ENCODE measurements around the gene TMTC2. TPM values are rescaled to one million over a fixed set of nuclear protein-coding genes. Genes with fewer than 3 reads are reported as not detected.

The TMTC2 gene
- total RNA-seq, 1 donor from 2014 or later, result 99.3 TPM

DNA sequence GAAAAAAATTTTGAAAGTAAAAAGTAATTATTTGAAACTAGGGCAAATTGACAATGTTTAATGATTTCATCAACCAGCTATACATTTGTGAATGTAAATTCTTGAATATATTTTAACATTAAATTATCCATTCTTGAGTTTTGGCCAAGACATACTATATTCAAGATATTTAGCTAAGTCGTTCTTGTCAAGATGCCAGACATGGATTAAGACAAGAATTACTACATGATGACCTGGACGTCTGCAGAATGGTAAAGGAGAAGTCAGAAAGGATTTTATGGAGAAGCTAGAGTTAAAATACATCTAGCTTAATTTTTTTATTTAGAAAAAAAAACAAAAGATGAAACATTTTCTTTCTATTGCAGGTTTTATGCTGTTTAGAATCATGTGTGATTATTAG lies 255.8 kb downstream of the TMTC2 start:
- no peak for DNase-seq
- TF ChIP-seq, protein P1, sequence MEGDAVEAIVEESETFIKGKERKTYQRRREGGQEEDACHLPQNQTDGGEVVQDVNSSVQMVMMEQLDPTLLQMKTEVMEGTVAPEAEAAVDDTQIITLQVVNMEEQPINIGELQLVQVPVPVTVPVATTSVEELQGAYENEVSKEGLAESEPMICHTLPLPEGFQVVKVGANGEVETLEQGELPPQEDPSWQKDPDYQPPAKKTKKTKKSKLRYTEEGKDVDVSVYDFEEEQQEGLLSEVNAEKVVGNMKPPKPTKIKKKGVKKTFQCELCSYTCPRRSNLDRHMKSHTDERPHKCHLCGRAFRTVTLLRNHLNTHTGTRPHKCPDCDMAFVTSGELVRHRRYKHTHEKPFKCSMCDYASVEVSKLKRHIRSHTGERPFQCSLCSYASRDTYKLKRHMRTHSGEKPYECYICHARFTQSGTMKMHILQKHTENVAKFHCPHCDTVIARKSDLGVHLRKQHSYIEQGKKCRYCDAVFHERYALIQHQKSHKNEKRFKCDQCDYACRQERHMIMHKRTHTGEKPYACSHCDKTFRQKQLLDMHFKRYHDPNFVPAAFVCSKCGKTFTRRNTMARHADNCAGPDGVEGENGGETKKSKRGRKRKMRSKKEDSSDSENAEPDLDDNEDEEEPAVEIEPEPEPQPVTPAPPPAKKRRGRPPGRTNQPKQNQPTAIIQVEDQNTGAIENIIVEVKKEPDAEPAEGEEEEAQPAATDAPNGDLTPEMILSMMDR (IDR thresholded peaks at IDR 0.05; ENCODE audit: partially characterized antibody, unreplicated experiment), result no peak
- Mint-ChIP-seq H3K36me3 (ENCODE audit: unreplicated experiment) (no peaks in the 10 kb centered on the region), H3K9me3 (ENCODE audit: unreplicated experiment) (peaks cover 3% of the 10 kb centered on the region), H3K27me3 (ENCODE audit: unreplicated experiment) (peaks cover 2% of the 10 kb centered on the region), H3K27ac (ENCODE audit: unreplicated experiment) (no peak overlapping the region), H3K4me1 (ENCODE audit: low read depth, unreplicated experiment) (peaks cover 9% of the 10 kb centered on the region), H3K4me3 (ENCODE audit: unreplicated experiment) (no peak overlapping the region)

DNA sequence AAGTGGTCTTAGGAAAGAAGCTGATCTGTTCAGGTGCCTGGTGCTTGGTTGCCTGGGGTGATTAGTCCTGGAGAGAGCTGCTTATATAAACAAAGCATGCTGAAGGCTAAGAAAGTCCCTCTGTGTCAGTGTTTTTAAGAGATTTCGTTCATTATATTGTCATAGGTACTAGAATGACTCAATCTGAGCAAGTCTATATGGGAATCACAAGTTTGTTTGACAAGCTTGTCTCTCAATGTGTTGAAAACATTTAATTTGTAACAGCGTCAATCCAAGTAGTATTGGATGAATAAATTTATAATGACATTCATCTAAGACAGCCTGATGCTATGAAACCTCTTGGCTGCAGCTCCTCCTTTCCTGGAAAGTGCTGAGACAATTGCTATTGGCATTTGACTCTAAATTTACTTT lies 256.3 kb downstream of the TMTC2 start:
- H3K36me3 Mint-ChIP-seq (ENCODE audit: unreplicated experiment), result no peaks in the 10 kb centered on the region
- peaks cover 2% of the 10 kb centered on the region for H3K27me3 Mint-ChIP-seq (ENCODE audit: unreplicated experiment)
- H3K4me3 Mint-ChIP-seq (ENCODE audit: unreplicated experiment), result no peak overlapping the region
- H3K9me3 Mint-ChIP-seq (ENCODE audit: unreplicated experiment), result peaks cover 3% of the 10 kb centered on the region
- TF ChIP-seq, protein P1 (IDR thresholded peaks at IDR 0.05; ENCODE audit: partially characterized antibody, unreplicated experiment), result no peak
- no peak overlapping the region for H3K27ac Mint-ChIP-seq (ENCODE audit: unreplicated experiment)
- no peak for DNase-seq
- peaks cover 9% of the 10 kb centered on the region for H3K4me1 Mint-ChIP-seq (ENCODE audit: low read depth, unreplicated experiment)

DNA sequence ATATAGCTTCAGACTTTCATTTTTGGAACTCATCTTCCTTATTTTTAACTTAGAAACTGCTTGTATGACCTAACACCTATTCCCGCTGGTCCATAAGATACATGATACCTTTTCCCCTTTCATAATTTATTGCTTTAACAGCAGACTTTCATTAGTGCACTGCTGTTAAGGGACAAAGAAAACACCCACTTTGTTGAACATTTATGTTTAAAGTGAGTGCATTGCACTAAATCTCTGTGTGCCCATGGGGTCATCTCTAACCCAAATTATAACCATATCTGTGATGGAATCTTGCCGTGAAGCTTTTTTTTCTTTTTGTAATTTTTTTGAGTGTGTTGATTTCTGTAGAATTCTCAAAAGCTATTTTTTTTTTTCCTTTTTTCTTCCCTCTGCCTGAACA lies 261.8 kb downstream of the TMTC2 start:
- no peak overlapping the region for H3K4me3 Mint-ChIP-seq (ENCODE audit: unreplicated experiment)
- H3K4me1 Mint-ChIP-seq (ENCODE audit: low read depth, unreplicated experiment), result peaks cover 14% of the 10 kb centered on the region
- no peaks in the 10 kb centered on the region for H3K36me3 Mint-ChIP-seq (ENCODE audit: unreplicated experiment)
- H3K9me3 Mint-ChIP-seq (ENCODE audit: unreplicated experiment), result peaks cover 6% of the 10 kb centered on the region
- DNase-seq, result no peak
- TF ChIP-seq, protein P1 (IDR thresholded peaks at IDR 0.05; ENCODE audit: partially characterized antibody, unreplicated experiment), result no peak
- H3K27ac Mint-ChIP-seq (ENCODE audit: unreplicated experiment), result peak overlapping the region; percentile 43
- peaks cover 2% of the 10 kb centered on the region for H3K27me3 Mint-ChIP-seq (ENCODE audit: unreplicated experiment)

DNA sequence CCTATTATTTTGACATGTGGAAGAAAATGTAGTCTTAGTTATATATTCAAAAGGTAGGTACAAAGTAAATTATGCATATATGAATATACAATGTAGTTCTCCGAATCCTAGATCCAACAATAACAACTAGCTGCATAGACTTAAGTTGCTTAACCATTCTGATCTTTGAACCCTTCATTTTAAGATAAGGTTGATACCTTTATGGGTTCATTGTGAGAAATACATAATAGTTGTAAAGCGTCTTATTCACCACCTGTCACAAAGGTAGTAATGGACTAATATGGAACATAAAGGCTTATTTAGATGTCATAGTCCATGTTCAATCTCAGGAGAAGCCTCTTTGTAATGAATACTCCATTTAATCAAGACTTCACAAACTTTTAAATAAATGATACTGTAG lies 263.6 kb downstream of the TMTC2 start:
- TF ChIP-seq, protein P1 (IDR thresholded peaks at IDR 0.05; ENCODE audit: partially characterized antibody, unreplicated experiment), result no peak
- Mint-ChIP-seq H3K4me1 (ENCODE audit: low read depth, unreplicated experiment) (peaks cover 24% of the 10 kb centered on the region), H3K36me3 (ENCODE audit: unreplicated experiment) (no peaks in the 10 kb centered on the region), H3K27me3 (ENCODE audit: unreplicated experiment) (peaks cover 2% of the 10 kb centered on the region), H3K4me3 (ENCODE audit: unreplicated experiment) (no peak overlapping the region), H3K9me3 (ENCODE audit: unreplicated experiment) (peaks cover 6% of the 10 kb centered on the region), H3K27ac (ENCODE audit: unreplicated experiment) (no peak overlapping the region)
- no peak for DNase-seq

DNA sequence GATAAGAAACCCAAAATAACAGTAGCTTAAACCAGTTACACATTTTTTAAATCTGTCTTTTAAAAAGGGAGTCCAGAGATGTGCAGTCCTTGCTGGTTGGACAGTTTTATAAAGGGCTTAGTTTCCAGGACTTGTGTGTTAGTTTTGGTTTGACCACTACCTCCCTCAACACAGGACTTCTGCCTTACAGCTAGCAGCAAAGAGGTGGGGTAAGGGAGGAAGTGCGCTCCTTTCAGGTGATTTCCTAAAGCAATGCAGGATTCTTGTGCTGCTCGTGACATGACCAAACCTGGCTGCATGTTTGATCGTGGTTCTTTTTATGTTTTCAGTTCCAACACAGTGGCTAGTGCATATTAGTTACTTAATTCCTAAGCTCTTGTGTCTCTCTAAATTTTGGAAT lies 266.2 kb downstream of the TMTC2 start:
- H3K27me3 Mint-ChIP-seq (ENCODE audit: unreplicated experiment), result no peaks in the 10 kb centered on the region
- H3K4me1 Mint-ChIP-seq (ENCODE audit: low read depth, unreplicated experiment), result peaks cover 23% of the 10 kb centered on the region
- peaks cover 7% of the 10 kb centered on the region for H3K36me3 Mint-ChIP-seq (ENCODE audit: unreplicated experiment)
- TF ChIP-seq, protein P1 (IDR thresholded peaks at IDR 0.05; ENCODE audit: partially characterized antibody, unreplicated experiment), result no peak
- DNase-seq, result no peak
- H3K4me3 Mint-ChIP-seq (ENCODE audit: unreplicated experiment), result no peak overlapping the region
- peaks cover 6% of the 10 kb centered on the region for H3K9me3 Mint-ChIP-seq (ENCODE audit: unreplicated experiment)
- H3K27ac Mint-ChIP-seq (ENCODE audit: unreplicated experiment), result no peak overlapping the region

Measured in glutamatergic neuron (in vitro differentiated cells).